Stimulated activated CD4-positive, alpha-beta T cell treated with anti-CD3 and anti-CD28 coated beads, Interleukin-1b, Interleukin-23, amount 100 ng/mL, for 24 hours (primary cell): ENCODE measurements around the gene TUBA4B.

Experiments
- DNase-seq, 4 experiments: peaks; one replicate each; pipeline ENCODE4 v3.0.0-alpha.2; 2020; ENCODE audit warnings: low read depth in 4 of 4, low spot score in 1 of 4

Gene TUBA4B

DNA sequence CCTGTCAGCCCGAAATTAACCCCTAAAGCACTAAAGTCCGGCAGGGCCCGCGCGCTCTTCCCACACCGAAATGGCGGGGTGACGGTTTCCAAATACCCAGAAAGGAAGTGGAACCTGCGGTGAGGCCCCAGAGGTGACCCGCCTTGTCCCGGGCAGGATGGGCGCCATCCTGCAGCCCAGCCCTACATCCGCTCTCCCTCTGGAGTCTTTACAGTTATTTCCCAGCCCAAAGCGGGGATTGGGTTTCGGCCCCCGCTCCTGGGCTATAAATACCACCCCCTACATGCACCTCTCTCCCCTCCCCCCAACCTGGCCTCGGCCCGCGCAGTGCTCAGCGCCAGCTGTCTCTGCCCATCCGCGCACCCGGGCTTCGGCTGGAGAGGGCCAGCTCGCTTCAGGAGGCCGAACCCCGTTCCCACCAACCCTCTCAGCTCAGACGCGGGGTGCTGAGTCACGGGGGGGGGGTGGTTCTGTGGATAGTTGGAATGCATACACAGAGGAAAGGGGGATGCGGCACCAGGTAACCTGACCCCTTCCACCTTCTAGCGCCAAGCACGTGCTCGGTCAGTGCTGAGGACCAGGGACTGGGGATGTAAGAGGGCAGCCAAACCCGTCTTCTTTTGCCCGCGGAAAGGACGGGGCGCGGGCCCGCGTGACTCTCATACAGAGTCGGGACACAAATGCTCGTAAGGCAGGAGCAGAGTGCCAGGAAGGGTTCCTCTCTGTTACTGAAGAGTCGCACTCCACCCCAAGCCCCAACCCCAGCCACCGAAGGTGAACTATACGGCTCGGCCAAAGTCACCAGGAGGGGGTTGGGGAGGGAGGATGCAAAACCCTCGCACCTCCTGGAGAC, at the start of gene TUBA4B:
Gene TUBA4B (plus strand): TSS at position 344 of the 853 bp plus-strand sequence. CDS start 165 bp downstream, at position 509.
- DNase-seq, result peak in 1 of 4 experiments; percentile 50

DNA sequence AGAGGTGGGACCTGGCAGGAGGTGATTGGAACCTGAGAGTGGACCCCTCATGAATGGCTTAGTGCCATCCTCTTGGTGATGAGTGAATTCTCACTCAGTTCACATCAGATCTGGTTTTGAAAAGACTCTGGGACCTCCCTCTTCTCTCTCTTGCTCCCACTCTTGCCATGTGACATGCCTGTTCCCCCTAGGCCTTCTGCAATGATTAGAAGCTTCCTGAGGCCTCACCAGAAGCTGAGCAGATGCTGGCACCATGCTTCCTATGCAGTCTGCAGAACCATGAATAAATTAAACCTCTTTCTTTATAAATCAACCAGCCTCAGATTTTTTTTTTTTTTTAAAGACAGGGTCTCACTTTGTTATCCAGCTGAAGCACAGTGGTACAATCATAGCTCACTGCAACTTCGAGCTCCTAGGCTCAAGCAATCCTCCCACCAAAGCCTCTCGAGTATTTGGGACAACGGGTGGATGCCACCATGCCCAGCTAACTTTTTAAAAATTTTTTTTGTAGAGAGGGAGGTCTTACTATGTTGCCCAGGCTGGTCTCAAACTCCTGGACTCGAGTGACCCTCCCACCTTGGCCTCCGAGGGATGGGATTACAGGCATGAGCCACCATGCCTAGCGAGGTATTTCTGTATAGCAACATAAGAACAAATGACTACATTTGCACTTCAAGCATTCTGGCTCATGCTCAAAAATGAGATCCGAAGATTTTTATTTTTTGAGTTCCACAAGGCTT, 48.4 kb upstream of the TUBA4B start:
- no peak for DNase-seq

DNA sequence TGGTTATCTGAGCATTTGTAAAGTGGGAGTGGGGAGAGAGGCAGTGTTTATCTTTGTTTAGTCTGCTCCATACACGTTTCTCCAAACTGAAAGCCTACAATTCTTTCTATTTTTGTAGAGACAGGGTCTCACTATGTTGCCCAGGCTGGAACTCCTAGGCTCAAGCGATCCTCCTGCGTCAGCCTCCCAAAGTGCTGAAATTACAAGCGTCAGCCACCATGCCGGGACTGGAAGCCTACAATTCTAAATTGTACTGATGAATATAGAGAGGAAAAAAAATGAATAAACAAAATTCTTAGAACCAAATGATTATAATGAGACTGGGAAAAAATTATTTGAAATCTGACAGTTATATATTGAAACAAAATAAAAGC, 47.9 kb upstream of the TUBA4B start:
- no peak for DNase-seq

GRCh38 chr2:219205981-219206327, 47.1 kb upstream of the TUBA4B start:
- DNase-seq, result no peak

DNA sequence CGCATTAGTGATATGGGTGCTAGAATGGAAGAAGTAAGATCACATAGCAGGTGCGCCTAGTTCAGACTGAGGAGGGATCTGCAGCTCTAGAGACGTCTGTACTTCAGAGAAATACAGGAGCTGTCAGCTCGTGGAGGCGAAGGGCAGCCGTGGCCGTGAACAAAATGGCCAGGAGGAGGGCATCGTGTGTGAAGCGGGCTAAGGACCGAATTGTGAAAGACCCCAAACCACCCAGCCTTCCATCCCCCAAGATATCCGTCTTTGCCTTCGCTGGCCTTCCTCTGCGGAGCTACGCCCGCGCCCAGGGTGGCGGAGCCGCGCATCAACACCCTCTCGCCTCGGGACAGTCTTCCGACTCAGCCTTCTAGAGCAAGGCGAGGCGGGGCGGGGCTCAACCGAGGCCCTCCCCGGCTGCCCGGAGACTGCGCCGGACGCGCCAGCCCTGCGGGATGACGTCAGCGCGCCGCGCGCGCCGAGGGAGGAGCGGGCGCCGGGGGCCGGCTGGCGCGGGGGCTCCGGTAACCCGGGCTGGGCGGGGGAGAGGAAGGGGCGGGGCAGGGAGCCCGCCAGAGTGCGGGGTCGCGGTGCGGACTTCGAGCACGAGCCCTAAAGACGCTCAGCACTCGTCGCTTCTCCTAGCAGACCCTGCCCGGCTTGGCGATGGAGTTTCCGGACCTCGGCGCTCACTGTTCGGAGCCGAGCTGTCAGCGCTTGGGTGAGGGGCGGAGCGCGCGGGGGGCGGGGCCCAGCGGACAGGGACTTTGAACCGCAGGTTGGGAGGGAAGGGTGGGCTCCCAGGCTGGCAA, 46.5 kb upstream of the TUBA4B start, which contains the start of gene ZFAND2B:
Gene ZFAND2B (plus strand): TSS at position 455 of the 806 bp plus-strand sequence. CDS start 206 bp downstream, at position 661.
- peak; percentile 91 to 92 (median 92) for DNase-seq

DNA sequence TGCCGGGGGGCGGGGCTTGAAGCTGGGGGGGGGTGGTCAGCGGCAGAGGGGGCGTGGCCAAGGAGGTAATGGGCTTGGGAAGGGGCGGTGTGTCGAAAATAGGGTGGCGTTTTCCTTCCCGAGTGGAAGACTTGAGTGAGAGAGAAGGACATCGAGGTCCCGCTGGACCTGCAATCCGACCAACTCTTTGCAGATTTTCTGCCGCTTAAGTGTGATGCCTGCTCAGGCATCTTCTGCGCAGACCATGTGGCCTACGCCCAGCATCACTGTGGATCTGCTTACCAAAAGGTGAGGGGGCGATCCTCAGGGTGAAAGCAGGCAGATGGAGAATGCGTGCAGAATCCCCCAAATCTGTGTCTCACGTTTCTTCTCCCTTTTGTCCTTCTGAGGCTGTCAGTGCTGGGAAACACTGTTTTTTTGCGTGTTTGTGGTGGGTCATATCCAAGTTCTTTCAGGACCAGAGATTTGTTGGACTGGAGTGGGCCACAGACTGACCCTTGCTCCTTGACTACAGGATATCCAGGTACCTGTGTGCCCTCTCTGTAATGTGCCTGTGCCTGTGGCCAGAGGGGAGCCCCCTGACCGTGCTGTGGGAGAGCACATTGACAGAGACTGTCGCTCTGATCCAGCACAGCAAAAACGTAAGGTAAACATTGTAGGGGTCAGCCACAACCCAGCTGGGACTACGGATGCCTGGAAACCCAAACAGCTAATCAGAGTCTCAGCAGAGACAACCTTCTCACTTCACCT, 45.7 kb upstream of the TUBA4B start:
- no peak for DNase-seq

DNA sequence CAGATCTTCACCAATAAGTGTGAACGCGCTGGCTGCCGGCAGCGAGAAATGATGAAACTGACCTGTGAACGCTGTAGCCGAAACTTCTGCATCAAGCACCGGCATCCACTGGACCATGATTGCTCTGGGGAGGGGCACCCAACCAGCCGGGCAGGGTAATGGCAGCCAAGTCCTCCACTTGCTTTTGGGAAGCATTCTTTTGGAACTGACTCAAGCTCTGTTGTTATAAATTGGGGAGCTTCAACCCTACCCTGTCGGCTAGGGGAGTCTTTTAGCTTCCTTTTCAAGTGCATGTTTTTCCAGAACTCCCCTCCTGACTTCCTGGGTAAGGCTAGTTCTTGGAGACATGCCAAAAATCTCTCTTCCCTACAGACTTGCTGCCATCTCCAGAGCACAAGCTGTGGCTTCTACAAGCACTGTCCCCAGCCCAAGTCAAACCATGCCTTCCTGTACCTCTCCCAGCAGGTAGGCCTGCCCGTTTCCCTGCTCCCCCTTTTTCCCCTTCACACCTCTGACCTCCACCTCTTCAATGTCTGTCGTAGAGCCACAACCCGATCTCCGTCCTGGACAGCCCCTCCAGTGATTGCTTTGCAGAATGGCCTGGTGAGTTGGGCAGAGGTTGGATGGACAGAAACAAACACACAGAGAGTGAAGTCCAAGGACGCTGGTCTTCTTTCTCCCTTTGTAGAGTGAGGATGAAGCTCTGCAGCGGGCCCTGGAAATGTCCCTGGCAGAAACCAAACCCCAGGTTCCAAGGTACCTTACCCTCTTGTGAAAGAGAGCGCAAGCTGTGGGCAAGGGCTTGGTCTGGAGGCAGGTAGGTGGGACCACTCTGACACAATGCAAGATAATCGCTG, 44.9 kb upstream of the TUBA4B start:
- no peak for DNase-seq

GRCh38 chr2:219209236-219210195, 43.5 kb upstream of the TUBA4B start:
- no peak for DNase-seq

GRCh38 chr2:219210196-219210885, 42.7 kb upstream of the TUBA4B start:
- no peak for DNase-seq

DNA sequence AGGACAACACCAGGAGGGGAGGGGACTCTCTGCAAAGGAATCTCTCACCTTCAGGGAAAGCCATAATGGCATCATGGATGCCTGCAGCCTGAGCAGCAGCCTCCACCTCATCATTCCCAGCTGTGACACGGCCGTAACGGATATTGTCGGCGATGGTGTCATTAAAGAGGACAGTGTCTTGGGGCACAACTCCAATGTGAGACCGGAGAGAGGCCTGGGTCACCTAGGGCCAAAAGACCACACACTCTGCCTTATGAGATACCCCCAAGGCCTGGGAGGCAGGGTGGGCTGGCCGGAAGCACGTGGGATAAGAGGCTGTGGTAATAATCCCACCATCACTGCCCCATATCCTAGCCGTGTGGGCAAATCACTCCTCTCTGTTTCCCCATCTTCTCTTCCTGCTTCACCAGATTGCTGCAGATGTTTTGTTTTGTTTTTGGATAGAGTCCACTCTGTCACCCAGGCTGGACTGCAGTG, 42.1 kb upstream of the TUBA4B start:
- DNase-seq, result no peak

DNA sequence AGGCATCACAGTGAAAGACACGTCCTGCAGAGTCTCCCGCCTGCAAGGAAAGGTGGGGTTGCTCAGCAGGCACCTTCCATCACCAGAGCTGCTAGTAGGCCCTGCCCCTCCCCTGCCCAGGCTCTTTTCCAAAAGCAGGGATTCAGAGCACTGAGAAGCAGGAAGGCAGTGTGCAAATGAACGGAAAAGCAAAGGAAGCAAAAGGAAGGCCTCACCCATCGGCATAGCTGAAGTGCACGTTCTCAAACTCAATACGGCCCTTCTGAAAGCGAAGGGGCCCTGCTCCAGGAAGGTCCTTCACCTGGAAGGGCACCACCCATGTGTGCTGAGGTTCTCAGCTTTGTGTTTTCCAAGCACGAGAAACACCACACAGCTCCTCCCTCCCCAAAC, 40.0 kb upstream of the TUBA4B start:
- no peak for DNase-seq

GRCh38 chr2:219213486-219214071, 39.5 kb upstream of the TUBA4B start:
- DNase-seq, result no peak

DNA sequence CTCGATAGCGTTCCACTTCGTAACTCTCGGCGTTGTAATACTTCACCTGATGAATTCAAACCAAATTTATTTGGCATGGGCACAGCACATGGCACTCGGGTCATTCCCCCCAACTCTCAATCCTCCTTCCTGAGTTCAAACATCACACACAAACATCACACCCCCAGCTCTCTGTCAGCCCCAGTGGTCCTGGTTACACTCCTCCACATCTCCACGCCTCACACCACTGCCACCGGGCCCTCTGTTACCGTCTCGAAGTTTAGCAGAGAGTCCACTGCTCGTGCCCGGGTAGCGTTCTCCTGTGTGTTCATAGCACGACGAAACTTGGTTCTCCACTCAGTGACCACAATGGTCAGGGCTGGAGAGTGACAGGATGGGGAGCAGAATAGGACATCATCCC, 38.9 kb upstream of the TUBA4B start:
- no peak for DNase-seq

GRCh38 chr2:219214786-219215185, 38.3 kb upstream of the TUBA4B start:
- no peak for DNase-seq

- DNase-seq, result no peak
These were observed 37.0 kb upstream of the TUBA4B start for GRCh38 chr2:219215871-219216534.

- DNase-seq, result no peak
These were observed 36.5 kb upstream of the TUBA4B start for GRCh38 chr2:219216535-219216915.

DNA sequence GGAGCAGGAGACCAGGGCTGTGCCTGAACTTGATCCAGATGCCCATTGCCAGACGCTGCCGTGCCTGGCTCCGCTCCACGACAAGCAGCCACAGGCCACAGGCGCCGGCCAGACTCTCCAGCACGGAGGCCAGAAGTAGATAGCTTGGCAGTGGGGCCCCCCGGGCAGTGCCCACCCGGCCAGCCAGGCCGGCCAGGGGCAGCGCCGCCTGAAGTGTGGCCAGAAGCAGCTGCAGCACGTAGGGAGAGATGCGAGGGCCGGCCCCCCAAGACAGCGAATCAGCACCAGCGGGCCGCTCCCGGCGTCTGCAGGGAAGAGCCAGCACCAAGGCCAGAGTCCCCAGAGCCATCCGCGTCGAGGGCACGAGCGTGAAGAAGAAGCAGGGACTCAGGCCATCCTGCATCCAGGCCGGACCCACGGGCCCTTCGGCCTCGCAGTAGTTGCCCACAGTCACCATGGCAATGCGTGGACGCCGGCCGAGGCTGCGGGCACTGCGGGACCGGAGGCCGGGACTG, 34.8 kb upstream of the TUBA4B start:
- no peak for DNase-seq
